ENCODE measurements around the gene FLOT1. TPM values are rescaled to one million over a fixed set of nuclear protein-coding genes. Genes with fewer than 3 reads are reported as not detected.
A peak's percentile ranks its signal among the peaks of the same experiment; 100 is the strongest.

FLOT1 gene
- total and polyA plus RNA-seq, 2 of the 13 experiments (the other 11 are each of a cell fraction or from before 2014, with no cell fraction given): 82.3 to 130 TPM

DNA sequence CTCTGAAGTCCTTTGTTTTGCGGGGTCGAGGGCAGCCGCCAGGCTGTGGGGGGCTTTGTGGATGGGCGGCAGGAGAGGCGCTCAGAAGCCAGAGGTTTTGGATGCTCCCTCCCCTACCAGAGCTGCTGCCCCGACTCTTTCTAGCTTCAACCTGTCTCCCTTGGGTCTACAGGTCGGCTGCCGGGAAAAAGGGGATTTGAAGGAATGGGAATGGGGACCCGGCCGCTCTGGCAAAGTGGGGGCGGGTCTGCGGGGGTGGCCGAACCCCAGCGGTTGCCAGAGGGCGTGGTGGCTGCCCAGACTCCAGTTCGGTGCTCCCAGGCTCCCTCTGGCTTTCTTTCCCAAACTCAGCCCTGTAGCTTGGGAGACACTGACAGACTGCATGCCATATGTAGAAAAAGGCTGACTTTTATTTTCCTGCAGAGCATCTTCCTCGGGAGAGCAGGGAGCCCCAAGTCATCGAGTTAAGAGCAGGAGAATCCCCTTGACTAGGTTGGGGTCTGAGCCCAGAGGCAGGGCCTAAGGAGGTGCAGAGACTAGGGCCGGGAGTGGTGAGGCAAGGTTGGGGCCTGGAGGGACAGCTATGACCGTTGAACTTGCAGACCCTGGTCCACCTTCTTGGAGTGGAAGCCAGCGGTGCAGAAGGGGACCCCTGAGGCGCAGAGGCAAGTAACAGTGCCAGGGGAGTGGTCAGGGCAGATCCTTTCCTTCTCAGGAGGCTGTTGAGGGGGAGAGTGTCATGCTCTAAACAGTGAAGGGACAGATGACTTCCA, 54.6 kb downstream of the FLOT1 start (continued):
- TF ChIP-seq, protein P1, sequence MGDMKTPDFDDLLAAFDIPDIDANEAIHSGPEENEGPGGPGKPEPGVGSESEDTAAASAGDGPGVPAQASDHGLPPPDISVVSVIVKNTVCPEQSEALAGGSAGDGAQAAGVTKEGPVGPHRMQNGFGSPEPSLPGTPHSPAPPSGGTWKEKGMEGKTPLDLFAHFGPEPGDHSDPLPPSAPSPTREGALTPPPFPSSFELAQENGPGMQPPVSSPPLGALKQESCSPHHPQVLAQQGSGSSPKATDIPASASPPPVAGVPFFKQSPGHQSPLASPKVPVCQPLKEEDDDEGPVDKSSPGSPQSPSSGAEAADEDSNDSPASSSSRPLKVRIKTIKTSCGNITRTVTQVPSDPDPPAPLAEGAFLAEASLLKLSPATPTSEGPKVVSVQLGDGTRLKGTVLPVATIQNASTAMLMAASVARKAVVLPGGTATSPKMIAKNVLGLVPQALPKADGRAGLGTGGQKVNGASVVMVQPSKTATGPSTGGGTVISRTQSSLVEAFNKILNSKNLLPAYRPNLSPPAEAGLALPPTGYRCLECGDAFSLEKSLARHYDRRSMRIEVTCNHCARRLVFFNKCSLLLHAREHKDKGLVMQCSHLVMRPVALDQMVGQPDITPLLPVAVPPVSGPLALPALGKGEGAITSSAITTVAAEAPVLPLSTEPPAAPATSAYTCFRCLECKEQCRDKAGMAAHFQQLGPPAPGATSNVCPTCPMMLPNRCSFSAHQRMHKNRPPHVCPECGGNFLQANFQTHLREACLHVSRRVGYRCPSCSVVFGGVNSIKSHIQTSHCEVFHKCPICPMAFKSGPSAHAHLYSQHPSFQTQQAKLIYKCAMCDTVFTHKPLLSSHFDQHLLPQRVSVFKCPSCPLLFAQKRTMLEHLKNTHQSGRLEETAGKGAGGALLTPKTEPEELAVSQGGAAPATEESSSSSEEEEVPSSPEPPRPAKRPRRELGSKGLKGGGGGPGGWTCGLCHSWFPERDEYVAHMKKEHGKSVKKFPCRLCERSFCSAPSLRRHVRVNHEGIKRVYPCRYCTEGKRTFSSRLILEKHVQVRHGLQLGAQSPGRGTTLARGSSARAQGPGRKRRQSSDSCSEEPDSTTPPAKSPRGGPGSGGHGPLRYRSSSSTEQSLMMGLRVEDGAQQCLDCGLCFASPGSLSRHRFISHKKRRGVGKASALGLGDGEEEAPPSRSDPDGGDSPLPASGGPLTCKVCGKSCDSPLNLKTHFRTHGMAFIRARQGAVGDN (CRISPR knock-in tag; IDR thresholded peaks at IDR 0.05): peak; percentile 24
- TF ChIP-seq KDM5A (IDR thresholded peaks at IDR 0.05; ENCODE audit: borderline replicate concordance, low read length) (no peak), ZNF564 (CRISPR knock-in tag; IDR thresholded peaks at IDR 0.05) (no peak), PTBP1 (IDR thresholded peaks at IDR 0.05; ENCODE audit: low read depth, low read length, poor library complexity, severe bottlenecking) (peak; percentile 59), PLSCR1 (CRISPR knock-in tag; IDR thresholded peaks at IDR 0.05; ENCODE audit: borderline replicate concordance) (no peak), SYNCRIP (IDR thresholded peaks at IDR 0.05; ENCODE audit: insufficient read depth, low read depth, low read length) (no peak), NRL (CRISPR knock-in tag; IDR thresholded peaks at IDR 0.05; ENCODE audit: borderline replicate concordance) (peak; percentile 56; the same call in 1 of the 2 replicates), HES4 (CRISPR knock-in tag; IDR thresholded peaks at IDR 0.05; ENCODE audit: borderline replicate concordance) (0 out of 2 replicates have a peak, but pooled peaks have one; percentile 51), TARDBP (CRISPR knock-in tag; IDR thresholded peaks at IDR 0.05) (0 out of 2 replicates have a peak, but pooled peaks have one; percentile 18), ZBTB4 (CRISPR knock-in tag; IDR thresholded peaks at IDR 0.05; ENCODE audit: borderline replicate concordance) (peak; percentile 17; the same call in 1 of the 2 replicates), HOXD1 (CRISPR knock-in tag; IDR thresholded peaks at IDR 0.05) (peak; percentile 52; the same call in 1 of the 2 replicates), NFE2L1 (CRISPR knock-in tag; IDR thresholded peaks at IDR 0.05; ENCODE audit: borderline replicate concordance) (0 out of 2 replicates have a peak, but pooled peaks have one; percentile 17), PCBP1 (IDR thresholded peaks at IDR 0.05; ENCODE audit: borderline replicate concordance, low read depth, low read length) (no peak), FOSL1 (CRISPR knock-in tag; IDR thresholded peaks at IDR 0.05; ENCODE audit: borderline replicate concordance) (peak; percentile 9; the same call in 1 of the 2 replicates), MED13 (CRISPR knock-in tag; IDR thresholded peaks at IDR 0.05) (peak; percentile 10; the same call in 1 of the 2 replicates)
